Fibroblast of pulmonary artery (primary cell): ENCODE results near the gene CNTNAP5.
A peak's percentile ranks its signal among the peaks of the same experiment; 100 is the strongest.

Experiments
- DNase-seq: peaks from one replicate; pipeline ENCODE4 v3.0.0-alpha.2; 2010; ENCODE audit warnings: low read depth
- H3K4me3 ChIP-seq: replicated peaks from 2 replicates; pipeline ENCODE4 v1.5.1; 2011; ENCODE audit warnings: low read depth, mild to moderate bottlenecking, control low read depth, low read length, moderate library complexity
- TF ChIP-seq, protein P1 (sequence below): IDR thresholded peaks from 2 replicates; pipeline ENCODE4 v1.5.1; 2011; ENCODE audit warnings: mild to moderate bottlenecking, control low read depth, low read length, inconsistent platforms; ENCODE audit errors: missing control alignments

Gene CNTNAP5

GRCh38 chr2:124246170-124246569, 221.1 kb downstream of the CNTNAP5 start:
- no peak overlapping the region for H3K4me3 ChIP-seq
- TF ChIP-seq, protein P1, sequence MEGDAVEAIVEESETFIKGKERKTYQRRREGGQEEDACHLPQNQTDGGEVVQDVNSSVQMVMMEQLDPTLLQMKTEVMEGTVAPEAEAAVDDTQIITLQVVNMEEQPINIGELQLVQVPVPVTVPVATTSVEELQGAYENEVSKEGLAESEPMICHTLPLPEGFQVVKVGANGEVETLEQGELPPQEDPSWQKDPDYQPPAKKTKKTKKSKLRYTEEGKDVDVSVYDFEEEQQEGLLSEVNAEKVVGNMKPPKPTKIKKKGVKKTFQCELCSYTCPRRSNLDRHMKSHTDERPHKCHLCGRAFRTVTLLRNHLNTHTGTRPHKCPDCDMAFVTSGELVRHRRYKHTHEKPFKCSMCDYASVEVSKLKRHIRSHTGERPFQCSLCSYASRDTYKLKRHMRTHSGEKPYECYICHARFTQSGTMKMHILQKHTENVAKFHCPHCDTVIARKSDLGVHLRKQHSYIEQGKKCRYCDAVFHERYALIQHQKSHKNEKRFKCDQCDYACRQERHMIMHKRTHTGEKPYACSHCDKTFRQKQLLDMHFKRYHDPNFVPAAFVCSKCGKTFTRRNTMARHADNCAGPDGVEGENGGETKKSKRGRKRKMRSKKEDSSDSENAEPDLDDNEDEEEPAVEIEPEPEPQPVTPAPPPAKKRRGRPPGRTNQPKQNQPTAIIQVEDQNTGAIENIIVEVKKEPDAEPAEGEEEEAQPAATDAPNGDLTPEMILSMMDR: no peak
- DNase-seq: no peak

DNA sequence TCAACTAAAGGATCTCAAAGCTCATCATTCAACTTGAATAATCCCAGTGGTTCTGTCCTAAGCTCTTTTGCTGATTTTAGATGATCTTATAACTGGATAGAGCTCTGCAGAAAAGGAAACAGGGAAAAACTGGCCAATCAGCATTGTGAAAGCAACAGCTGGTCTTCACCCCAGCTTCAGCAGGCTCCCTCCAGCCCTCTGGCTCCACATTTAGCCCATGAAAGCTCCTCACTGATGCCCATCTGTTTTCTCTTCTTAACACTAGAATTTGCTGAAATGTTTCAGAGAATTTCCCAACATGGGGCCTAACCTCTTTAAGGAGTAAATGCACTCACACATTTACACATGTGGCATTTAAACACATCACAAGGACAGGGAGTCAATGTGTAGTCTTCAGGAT, 223.3 kb downstream of the CNTNAP5 start:
- TF ChIP-seq, protein P1: no peak
- no peak overlapping the region for H3K4me3 ChIP-seq
- no peak for DNase-seq

GRCh38 chr2:124250433-124250832, 225.3 kb downstream of the CNTNAP5 start:
- DNase-seq: no peak
- H3K4me3 ChIP-seq: no peak overlapping the region
- TF ChIP-seq, protein P1: no peak

DNA sequence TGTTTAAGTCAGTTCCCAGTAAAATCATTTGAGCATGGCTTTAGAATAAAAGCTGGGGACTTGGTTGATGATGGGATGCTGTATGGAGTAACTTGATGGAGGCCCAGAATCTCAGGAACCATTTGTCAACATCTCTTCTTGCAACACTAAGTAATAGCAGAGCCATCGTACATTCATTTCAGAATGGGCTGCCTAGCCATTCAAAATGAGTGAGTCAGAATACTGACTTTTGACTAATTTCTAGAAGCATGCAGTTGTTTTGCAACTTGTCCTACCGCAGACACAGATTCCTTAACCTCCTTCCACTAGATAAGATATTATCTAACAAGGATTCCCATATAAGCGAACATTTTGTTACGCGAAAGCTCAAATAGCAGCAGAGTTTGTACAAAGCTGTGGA, 229.5 kb downstream of the CNTNAP5 start:
- no peak overlapping the region for H3K4me3 ChIP-seq
- TF ChIP-seq, protein P1: no peak
- DNase-seq: peak; percentile 94

DNA sequence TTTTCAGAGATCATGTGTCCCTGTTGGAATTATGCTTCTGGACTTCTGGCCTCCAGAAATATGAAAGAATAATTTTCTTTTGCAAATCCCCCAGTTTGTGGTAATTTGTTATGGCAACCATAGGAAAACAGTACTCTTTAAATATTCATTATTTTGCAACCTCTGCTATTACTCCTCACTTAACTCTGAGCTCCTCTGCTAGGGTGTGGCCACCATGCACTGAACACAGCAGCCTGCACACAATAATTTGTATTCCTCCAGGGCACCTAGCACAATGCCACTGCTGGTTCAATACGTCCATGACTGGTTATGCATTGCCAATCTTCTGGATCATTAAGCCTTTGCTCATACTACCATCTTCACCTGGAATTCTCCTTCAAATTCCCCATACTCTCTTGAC, 232.0 kb downstream of the CNTNAP5 start:
- TF ChIP-seq, protein P1: no peak
- peak; percentile 20 for DNase-seq
- H3K4me3 ChIP-seq: no peak overlapping the region

- DNase-seq: peak; percentile 80
- H3K4me3 ChIP-seq: no peak overlapping the region
- TF ChIP-seq, protein P1: no peak
Observed at GRCh38 chr2:124258140-124258880, 233.2 kb downstream of the CNTNAP5 start.

DNA sequence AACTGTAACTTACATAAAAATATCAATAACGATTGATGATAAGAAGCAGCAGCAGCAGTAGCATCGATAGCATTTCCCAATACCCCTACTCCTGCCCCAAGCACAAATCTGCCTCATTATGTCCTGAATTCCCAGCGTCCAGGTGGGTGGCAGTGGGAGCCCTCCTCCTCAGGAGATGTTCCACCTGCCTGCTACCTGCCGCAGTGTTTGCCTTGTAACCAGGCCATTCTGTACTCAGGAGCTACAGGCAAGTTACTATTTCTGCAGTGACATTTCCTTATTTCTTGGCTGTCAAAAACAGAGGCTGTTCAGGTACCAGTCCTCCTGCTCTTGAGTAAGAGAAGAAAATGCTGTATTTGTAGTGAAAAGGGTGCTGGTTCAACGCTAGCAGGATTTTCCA, 236.4 kb downstream of the CNTNAP5 start:
- no peak for DNase-seq
- TF ChIP-seq, protein P1: no peak
- H3K4me3 ChIP-seq: no peak overlapping the region
